GM12891 (cell line): ENCODE measurements around the gene ZNF813.

ENCODE experiments used
- PAX5 ChIP-seq: IDR thresholded peaks from 2 replicates; pipeline ENCODE4 v1.6.1; 2011; ENCODE audit warnings: low read length, moderate library complexity, mild to moderate bottlenecking; ENCODE audit not compliant: insufficient read depth, severe bottlenecking
- POLR2A ChIP-seq: IDR thresholded peaks from 2 replicates; pipeline ENCODE4 v1.6.1; 2011; ENCODE audit warnings: low read depth, low read length, control low read depth
- POLR2AphosphoS5 ChIP-seq: IDR thresholded peaks from 2 replicates; pipeline ENCODE4 v1.6.1; 2011; ENCODE audit warnings: low read depth, low read length, control low read depth
- POU2F2 ChIP-seq: IDR thresholded peaks from 2 replicates; pipeline ENCODE4 v1.6.1; 2011; ENCODE audit warnings: low read depth, mild to moderate bottlenecking, control low read depth, low read length, moderate library complexity
- SPI1 ChIP-seq: IDR thresholded peaks from 2 replicates; pipeline ENCODE4 v1.6.1; 2011; ENCODE audit warnings: low read depth, low read length, control low read depth
- TAF1 ChIP-seq: IDR thresholded peaks from 2 replicates; pipeline ENCODE4 v1.6.1; 2011; ENCODE audit warnings: low read depth, low read length, control low read depth

DNA sequence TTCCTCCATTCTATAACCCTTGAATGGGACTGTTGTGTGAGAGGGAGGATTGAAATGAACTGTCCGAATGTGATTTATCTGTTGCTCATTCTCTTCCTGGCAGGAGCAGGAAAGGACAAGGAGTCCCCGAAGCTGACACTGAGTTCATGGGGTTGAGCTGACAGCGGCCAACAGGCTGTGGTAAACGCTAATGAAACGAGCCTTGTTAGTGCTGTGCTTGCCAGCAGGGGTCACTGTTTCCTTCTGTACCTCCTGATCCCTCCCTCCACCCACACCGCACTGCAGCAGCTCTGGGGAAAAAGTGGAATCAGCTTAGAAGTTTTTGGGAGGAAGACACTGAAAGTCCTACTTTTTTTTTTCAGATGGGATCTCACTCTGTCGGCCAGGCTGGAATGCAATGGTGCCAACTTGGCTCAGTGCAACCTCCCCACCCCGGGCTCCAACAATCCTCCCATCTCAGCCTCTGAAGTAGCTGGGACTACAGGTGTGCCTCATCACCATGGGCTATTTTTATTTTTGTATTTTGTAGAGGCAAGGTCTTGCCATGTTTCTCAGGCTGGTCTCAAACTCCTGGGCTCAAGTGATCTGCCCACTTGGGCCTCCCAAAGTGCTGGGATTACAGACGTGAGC, 42.5 kb upstream of the ZNF813 start:
- TF ChIP-seq POLR2A (no peak), POLR2AphosphoS5 (no peak), TAF1 (no peak), POU2F2 (no peak), SPI1 (no peak), PAX5 (no peak)
